Smooth muscle cell (in vitro differentiated cells): ENCODE data around the gene PLOD2. TPM values are rescaled to one million over a fixed set of nuclear protein-coding genes. Genes with fewer than 3 reads are reported as not detected.

ENCODE experiments used
- DNase-seq: peaks from one replicate; lab custom pipeline; 2025; ENCODE audit not compliant: unreplicated experiment; lab: John Stamatoyannopoulos, UW
- H2AFZ ChIP-seq: fragments of 200-600 bp; sonication (generic); 2 replicates; pipeline ENCODE4 v1.6.0; 2016; ENCODE audit warnings: antibody characterized with exemption, low read depth, mild to moderate bottlenecking
- H3F3A ChIP-seq: fragments of 200-600 bp; sonication (generic); 2 replicates; pipeline ENCODE4 v1.6.0; 2017; ENCODE audit warnings: antibody characterized with exemption, low read depth
- H3K27ac ChIP-seq: fragments of 200-600 bp; sonication (generic); 2 replicates; pipeline ENCODE4 v1.5.1; 2016; ENCODE audit warnings: low read depth, mild to moderate bottlenecking
- H3K27me3 ChIP-seq: fragments of 200-600 bp; sonication (generic); 2 replicates; pipeline ENCODE4 v1.6.1; 2016; ENCODE audit warnings: low read depth, mild to moderate bottlenecking
- H3K36me3 ChIP-seq: fragments of 200-600 bp; sonication (generic); 2 replicates; pipeline ENCODE4 v1.5.1; 2016; ENCODE audit warnings: low read depth
- H3K4me1 ChIP-seq: fragments of 200-600 bp; sonication (generic); 2 replicates; pipeline ENCODE4 v1.5.1; 2016; ENCODE audit warnings: low read depth
- H3K4me2 ChIP-seq: fragments of 200-600 bp; sonication (generic); 2 replicates; pipeline ENCODE4 v1.6.0; 2016; ENCODE audit warnings: mild to moderate bottlenecking
- H3K4me3 ChIP-seq: fragments of 200-600 bp; sonication (generic); 2 replicates; pipeline ENCODE4 v1.5.1; 2016; ENCODE audit warnings: mild to moderate bottlenecking
- H3K79me2 ChIP-seq: fragments of 200-600 bp; sonication (generic); 2 replicates; pipeline ENCODE4 v1.6.0; 2016; ENCODE audit warnings: low read depth, mild to moderate bottlenecking
- H3K9ac ChIP-seq: fragments of 200-600 bp; sonication (generic); 2 replicates; pipeline ENCODE4 v1.6.0; 2016; ENCODE audit warnings: low read depth
- H3K9me3 ChIP-seq: fragments of 200-600 bp; sonication (generic); replicated peaks from 2 replicates; pipeline ENCODE4 v1.5.1; 2016; ENCODE audit warnings: low read depth
- H4K20me1 ChIP-seq: fragments of 200-600 bp; sonication (generic); 2 replicates; pipeline ENCODE4 v1.6.0; 2016; ENCODE audit warnings: low read depth
- CTCF ChIP-seq: fragments of 200-600 bp; sonication (generic); IDR thresholded peaks from 2 replicates; pipeline ENCODE4 v1.5.1; 2017; ENCODE audit warnings: borderline replicate concordance, mild to moderate bottlenecking, antibody characterized with exemption; ENCODE audit not compliant: insufficient read depth, poor library complexity, severe bottlenecking
- WGBS: methylation state at CpG from one replicate; pipeline ENCODE4 v1.1.7; 2016; ENCODE audit warnings: low lambda C conversion rate; 5-methylcytosine and 5-hydroxymethylcytosine counted together
- polyA plus RNA-seq: library from polyadenylated mRNA; unstranded; fragments of >200 nt; fragmentation: Nextera tagmentation; extraction: Ambion mirVana; gene quantifications from 2 replicates; pipeline ENCODE4 v1.2.1, GENCODE V29; 2016
- total RNA-seq: library from RNA; depleted of rRNA; stranded (reverse); fragments of >200 nt; gene quantifications from 2 replicates; pipeline ENCODE4 v1.2.3, GENCODE V29; 2014

PLOD2 gene
- total and polyA plus RNA-seq, 2 experiments from 2014 or later = 372 to 658 TPM

- peak overlapping the region; percentile 82 for H3K4me2 ChIP-seq
- TF ChIP-seq CTCF = no peak
- H3K27me3 ChIP-seq = no peaks in the 10 kb centered on the region
- H4K20me1 ChIP-seq = peaks cover 14% of the 10 kb centered on the region
- no peak for DNase-seq
- H2AFZ ChIP-seq = no peak overlapping the region
- no peaks in the 10 kb centered on the region for H3K36me3 ChIP-seq
- H3F3A ChIP-seq = peaks cover 34% of the 10 kb centered on the region
- H3K27ac ChIP-seq = peak overlapping the region; percentile 96
- H3K9ac ChIP-seq = peak overlapping the region; percentile 69
- H3K4me3 ChIP-seq = no peak overlapping the region
- H3K9me3 ChIP-seq = no peaks in the 10 kb centered on the region
- H3K4me1 ChIP-seq = peaks cover 6% of the 10 kb centered on the region
- H3K79me2 ChIP-seq = peaks cover 29% of the 10 kb centered on the region
Observed at GRCh38 chr3:146164506-146164905, 3.5 kb upstream of the PLOD2 start.

- no peak for TF ChIP-seq CTCF
- H3K4me2 ChIP-seq = no peak overlapping the region
- peaks cover 33% of the 10 kb centered on the region for H3K79me2 ChIP-seq
- H3K27ac ChIP-seq = peak overlapping the region; percentile 96
- H3K4me1 ChIP-seq = peaks cover 6% of the 10 kb centered on the region
- no peaks in the 10 kb centered on the region for H3K36me3 ChIP-seq
- no peaks in the 10 kb centered on the region for H3K27me3 ChIP-seq
- DNase-seq = no peak
- H3K9me3 ChIP-seq = no peaks in the 10 kb centered on the region
- no peak overlapping the region for H2AFZ ChIP-seq
- H3K4me3 ChIP-seq = no peak overlapping the region
- peaks cover 38% of the 10 kb centered on the region for H3F3A ChIP-seq
- H4K20me1 ChIP-seq = peaks cover 18% of the 10 kb centered on the region
- no peak overlapping the region for H3K9ac ChIP-seq
Observed at GRCh38 chr3:146164071-146164470, 3.1 kb upstream of the PLOD2 start.

GRCh38 chr3:146163584-146163983, 2.6 kb upstream of the PLOD2 start:
- no peaks in the 10 kb centered on the region for H3K9me3 ChIP-seq
- H3K4me2 ChIP-seq = peak overlapping the region; percentile 89
- no peaks in the 10 kb centered on the region for H3K27me3 ChIP-seq
- no peak overlapping the region for H2AFZ ChIP-seq
- H3K27ac ChIP-seq = peak overlapping the region; percentile 96
- H3F3A ChIP-seq = peaks cover 40% of the 10 kb centered on the region
- no peak overlapping the region for H3K9ac ChIP-seq
- peaks cover 23% of the 10 kb centered on the region for H4K20me1 ChIP-seq
- 27% methylated on average over 2 of the region's 2 CpGs for WGBS
- no peaks in the 10 kb centered on the region for H3K36me3 ChIP-seq
- H3K4me1 ChIP-seq = peaks cover 6% of the 10 kb centered on the region
- no peak for TF ChIP-seq CTCF
- peaks cover 38% of the 10 kb centered on the region for H3K79me2 ChIP-seq
- H3K4me3 ChIP-seq = no peak overlapping the region
- DNase-seq = no peak

GRCh38 chr3:146162561-146162960, 1.6 kb upstream of the PLOD2 start:
- peak overlapping the region; percentile 93 for H3K9ac ChIP-seq
- peak overlapping the region; percentile 88 for H3K4me3 ChIP-seq
- peaks cover 33% of the 10 kb centered on the region for H4K20me1 ChIP-seq
- H3K79me2 ChIP-seq = peaks cover 48% of the 10 kb centered on the region
- H3F3A ChIP-seq = peaks cover 40% of the 10 kb centered on the region
- H2AFZ ChIP-seq = no peak overlapping the region
- DNase-seq = no peak
- peaks cover 15% of the 10 kb centered on the region for H3K4me1 ChIP-seq
- WGBS = 89% methylated on average over 2 of the region's 2 CpGs
- peak overlapping the region; percentile 96 for H3K27ac ChIP-seq
- no peaks in the 10 kb centered on the region for H3K9me3 ChIP-seq
- H3K36me3 ChIP-seq = no peaks in the 10 kb centered on the region
- peak overlapping the region; percentile 89 for H3K4me2 ChIP-seq
- no peaks in the 10 kb centered on the region for H3K27me3 ChIP-seq
- TF ChIP-seq CTCF = no peak
